Measurements from ENCODE around the gene PARVA.

The PARVA gene

GRCh38 chr11:12565406-12565805 lies 188.0 kb downstream of the PARVA start:
- DNase-seq = no peak

- no peak for DNase-seq
Measured at GRCh38 chr11:12567746-12568460, 190.5 kb downstream of the PARVA start.

GRCh38 chr11:12569499-12570425 lies 192.4 kb downstream of the PARVA start:
- DNase-seq = no peak

GRCh38 chr11:12573707-12574485 lies 196.5 kb downstream of the PARVA start:
- DNase-seq = no peak

GRCh38 chr11:12577725-12578644 lies 200.6 kb downstream of the PARVA start:
- no peak for DNase-seq

GRCh38 chr11:12581416-12581815 lies 204.0 kb downstream of the PARVA start:
- DNase-seq = no peak

GRCh38 chr11:12581923-12582322 lies 204.6 kb downstream of the PARVA start:
- DNase-seq = no peak
